WTC11 (cell line): ENCODE results near the gene TBC1D19. TPM values are rescaled to one million over a fixed set of nuclear protein-coding genes. Genes with fewer than 3 reads are reported as not detected.

ENCODE experiments used
- ATAC-seq: fragments of 200-7000 bp; cut with Tn5 transposase; 2 replicates; pipeline ENCODE4 v1.10.0; 2021; ENCODE audit warnings: mild to moderate bottlenecking, moderate library complexity
- CTCF ChIA-PET: fragments of 300-600 bp; sonication (Branson Sonifier 250); formaldehyde crosslinking; loops from one replicate; lab custom pipeline; 2021; ENCODE audit warnings: antibody characterized with exemption; lab: Charles Lee
- POLR2A ChIA-PET: fragments of 350-600 bp; sonication (Branson Sonifier 250); formaldehyde crosslinking; loops from one replicate; lab custom pipeline; 2021; ENCODE audit warnings: antibody characterized with exemption; lab: Charles Lee
- DNase-seq: peaks from one replicate; pipeline ENCODE4 v3.0.0; 2021; ENCODE audit warnings: low spot score
- H3K27ac Mint-ChIP-seq: 2 replicates; pipeline ENCODE4 v1.8.0; 2021; ENCODE audit warnings: mixed read lengths
- H3K27me3 Mint-ChIP-seq: 2 replicates; pipeline ENCODE4 v1.8.0; 2021; ENCODE audit warnings: low read depth, mild to moderate bottlenecking, moderate library complexity, mixed read lengths
- H3K36me3 Mint-ChIP-seq: 2 replicates; pipeline ENCODE4 v1.8.0; 2021; ENCODE audit warnings: mixed read lengths
- H3K4me1 Mint-ChIP-seq: 2 replicates; pipeline ENCODE4 v1.8.0; 2022; ENCODE audit warnings: mixed read lengths
- H3K4me3 Mint-ChIP-seq: 2 replicates; pipeline ENCODE4 v1.8.0; 2021; ENCODE audit warnings: mild to moderate bottlenecking, moderate library complexity, mixed read lengths
- H3K9me3 Mint-ChIP-seq: 2 replicates; pipeline ENCODE4 v1.8.0; 2021; ENCODE audit warnings: mixed read lengths
- ATF3 ChIP-seq: sonication (generic); formaldehyde crosslinking; conservative IDR thresholded peaks from 2 replicates; pipeline ENCODE4 v1.8.1; 2022; ENCODE audit warnings: mild to moderate bottlenecking, missing genetic modification reagents
- ATF6 ChIP-seq: sonication (generic); formaldehyde crosslinking; IDR thresholded peaks from 2 replicates; pipeline ENCODE4 v1.8.1; 2023; ENCODE audit warnings: mild to moderate bottlenecking, missing genetic modification reagents
- E2F5 ChIP-seq: sonication (generic); formaldehyde crosslinking; IDR thresholded peaks from 2 replicates; pipeline ENCODE4 v1.8.1; 2022; ENCODE audit warnings: mild to moderate bottlenecking, moderate library complexity, missing genetic modification reagents
- EMX1 ChIP-seq: fragments of 250-450 bp; sonication (Bioruptor Pico); IDR thresholded peaks from 2 replicates; pipeline ENCODE4 v1.8.0; 2021; ENCODE audit warnings: mild to moderate bottlenecking
- ESRRA ChIP-seq: sonication (generic); formaldehyde crosslinking; IDR thresholded peaks from 2 replicates; pipeline ENCODE4 v1.8.1; 2022; ENCODE audit warnings: mild to moderate bottlenecking, missing genetic modification reagents, borderline replicate concordance
- ETV6 ChIP-seq: sonication (generic); formaldehyde crosslinking; IDR thresholded peaks from 2 replicates; pipeline ENCODE4 v1.8.1; 2022; ENCODE audit warnings: mild to moderate bottlenecking, missing genetic modification reagents
- GABPB1 ChIP-seq: sonication (generic); formaldehyde crosslinking; IDR thresholded peaks from 2 replicates; pipeline ENCODE4 v1.8.1; 2023; ENCODE audit warnings: mild to moderate bottlenecking, missing genetic modification reagents
- PREB ChIP-seq: sonication (generic); formaldehyde crosslinking; IDR thresholded peaks from 2 replicates; pipeline ENCODE4 v1.8.1; 2022; ENCODE audit warnings: mild to moderate bottlenecking, missing genetic modification reagents, moderate library complexity, borderline replicate concordance
- RORB ChIP-seq: fragments of 250-450 bp; sonication (Bioruptor Pico); IDR thresholded peaks from 2 replicates; pipeline ENCODE4 v1.9.0; 2021; ENCODE audit warnings: mild to moderate bottlenecking
- TCF7 ChIP-seq: sonication (generic); formaldehyde crosslinking; IDR thresholded peaks from 2 replicates; pipeline ENCODE4 v1.8.0; 2022; ENCODE audit warnings: mild to moderate bottlenecking, low read depth, missing genetic modification reagents, moderate library complexity
- ZBTB43 ChIP-seq: sonication (generic); formaldehyde crosslinking; IDR thresholded peaks from 2 replicates; pipeline ENCODE4 v1.8.1; 2023; ENCODE audit warnings: mild to moderate bottlenecking, missing genetic modification reagents
- ZNF281 ChIP-seq: sonication (generic); formaldehyde crosslinking; IDR thresholded peaks from 2 replicates; pipeline ENCODE4 v1.8.0; 2023; ENCODE audit warnings: mild to moderate bottlenecking, missing genetic modification reagents
- ZNF512 ChIP-seq: sonication (generic); formaldehyde crosslinking; IDR thresholded peaks from 2 replicates; pipeline ENCODE4 v1.8.1; 2022; ENCODE audit warnings: missing genetic modification reagents, borderline replicate concordance
- ZNF532 ChIP-seq: fragments of 250-450 bp; sonication (Bioruptor Pico); IDR thresholded peaks from 2 replicates; pipeline ENCODE4 v1.9.0; 2021; ENCODE audit warnings: mild to moderate bottlenecking, borderline replicate concordance
- total RNA-seq: library from RNA; stranded (reverse); gene quantifications from 3 replicates; pipeline ENCODE4 v1.2.3, GENCODE V29; 2021

TBC1D19 gene
- total RNA-seq, 1 experiment from 2014 or later = 2.1 TPM

GRCh38 chr4:26765515-26765914 is 181.6 kb downstream of the TBC1D19 start:
- Mint-ChIP-seq H3K4me1 (peaks cover 9% of the 10 kb centered on the region), H3K36me3 (no peaks in the 10 kb centered on the region)
- no peak for ATAC-seq
- DNase-seq = no peak
- POLR2A ChIA-PET = no interaction called here
- CTCF ChIA-PET = no interaction called here
- TF ChIP-seq ZBTB43 = no peak
- no peak for TF ChIP-seq ESRRA (CRISPR knock-in tag)
- TF ChIP-seq RORB (CRISPR knock-in tag) = no peak
- TF ChIP-seq GABPB1 (CRISPR knock-in tag) = no peak
- TF ChIP-seq ZNF512 (CRISPR knock-in tag) = no peak
- TF ChIP-seq ATF6 (CRISPR knock-in tag) = no peak
- TF ChIP-seq ATF3 (CRISPR knock-in tag) = no peak
- no peak for TF ChIP-seq E2F5 (CRISPR knock-in tag)
- no peak for TF ChIP-seq TCF7 (CRISPR knock-in tag)
- no peak for TF ChIP-seq EMX1
- TF ChIP-seq PREB = no peak
- TF ChIP-seq ZNF281 = no peak
- TF ChIP-seq ZNF532 (CRISPR knock-in tag) = no peak
- no peak for TF ChIP-seq ETV6 (CRISPR knock-in tag)
- TF ChIP-seq, all 79 proteins: peak for 0
- Mint-ChIP-seq H3K27me3 (no peaks in the 10 kb centered on the region), H3K4me3 (no peak overlapping the region), H3K27ac (no peak overlapping the region), H3K9me3 (no peaks in the 10 kb centered on the region)
